Measurements from ENCODE around the gene IGFBP3. TPM values are rescaled to one million over a fixed set of nuclear protein-coding genes. Genes with fewer than 3 reads are reported as not detected.
"Not testable (repeated sequence)": the region's sequence is repeated elsewhere in the genome, so short reads cannot be mapped to it uniquely, and the experiment has no call there.

The IGFBP3 gene
- polyA plus RNA-seq (2012; ENCODE audit: missing spikeins) = 0.28 TPM

- no peak for FAIRE-seq
- no peak for TF ChIP-seq TAF1 (IDR thresholded peaks at IDR 0.05; ENCODE audit: borderline replicate concordance, low read depth, low read length)
- no peak for DNase-seq (ENCODE audit: insufficient read length)
Observed at GRCh38 chr7:45920502-45921380, at the start of gene IGFBP3. Gene IGFBP3 (minus strand): TSS chr7:45921272. CDS start chr7:45921140, 132 bp downstream.

- no peak for FAIRE-seq
- TF ChIP-seq POLR2A (IDR thresholded peaks at IDR 0.05; ENCODE audit: low read depth, low read length) = no peak
- no peak for TF ChIP-seq TAF1 (IDR thresholded peaks at IDR 0.05; ENCODE audit: borderline replicate concordance, low read depth, low read length)
- TF ChIP-seq POLR2AphosphoS5 (IDR thresholded peaks at IDR 0.05; ENCODE audit: low read depth, low read length) = no peak
- no peak for DNase-seq (ENCODE audit: insufficient read length)
Observed at GRCh38 chr7:45970454-45970853, 49.4 kb upstream of the IGFBP3 start.

GRCh38 chr7:45969940-45970339 is 48.9 kb upstream of the IGFBP3 start:
- DNase-seq (ENCODE audit: insufficient read length) (no peak), FAIRE-seq (no peak)
- no peak for TF ChIP-seq POLR2AphosphoS5 (IDR thresholded peaks at IDR 0.05; ENCODE audit: low read depth, low read length)
- no peak for TF ChIP-seq TAF1 (IDR thresholded peaks at IDR 0.05; ENCODE audit: borderline replicate concordance, low read depth, low read length)
- TF ChIP-seq POLR2A (IDR thresholded peaks at IDR 0.05; ENCODE audit: low read depth, low read length) = no peak

- TF ChIP-seq TAF1 (IDR thresholded peaks at IDR 0.05; ENCODE audit: borderline replicate concordance, low read depth, low read length) = no peak
- TF ChIP-seq POLR2A (IDR thresholded peaks at IDR 0.05; ENCODE audit: low read depth, low read length) = no peak
- TF ChIP-seq POLR2AphosphoS5 (IDR thresholded peaks at IDR 0.05; ENCODE audit: low read depth, low read length) = no peak
- DNase-seq (ENCODE audit: insufficient read length) = no peak
- no peak for FAIRE-seq
Observed at GRCh38 chr7:45968856-45969541, 47.9 kb upstream of the IGFBP3 start.

GRCh38 chr7:45968312-45968711 is 47.2 kb upstream of the IGFBP3 start:
- no peak for TF ChIP-seq POLR2A (IDR thresholded peaks at IDR 0.05; ENCODE audit: low read depth, low read length)
- no peak for TF ChIP-seq POLR2AphosphoS5 (IDR thresholded peaks at IDR 0.05; ENCODE audit: low read depth, low read length)
- TF ChIP-seq TAF1 (IDR thresholded peaks at IDR 0.05; ENCODE audit: borderline replicate concordance, low read depth, low read length) = no peak
- FAIRE-seq = no peak
- DNase-seq (ENCODE audit: insufficient read length) = no peak

GRCh38 chr7:45967591-45968157 is 46.6 kb upstream of the IGFBP3 start:
- TF ChIP-seq POLR2AphosphoS5 (IDR thresholded peaks at IDR 0.05; ENCODE audit: low read depth, low read length) (no peak), TAF1 (IDR thresholded peaks at IDR 0.05; ENCODE audit: borderline replicate concordance, low read depth, low read length) (no peak), POLR2A (IDR thresholded peaks at IDR 0.05; ENCODE audit: low read depth, low read length) (no peak)
- no peak for FAIRE-seq

GRCh38 chr7:45962861-45963260 is 41.8 kb upstream of the IGFBP3 start:
- FAIRE-seq = no peak

More at GRCh38 chr7:45967591-45968157, 46.6 kb upstream of the IGFBP3 start:
- no peak for DNase-seq (ENCODE audit: insufficient read length)

GRCh38 chr7:45957721-45958120 is 36.6 kb upstream of the IGFBP3 start:
- DNase-seq (ENCODE audit: insufficient read length) (no peak), FAIRE-seq (no peak)
- TF ChIP-seq POLR2AphosphoS5 (IDR thresholded peaks at IDR 0.05; ENCODE audit: low read depth, low read length) (no peak), TAF1 (IDR thresholded peaks at IDR 0.05; ENCODE audit: borderline replicate concordance, low read depth, low read length) (no peak)

More at GRCh38 chr7:45962861-45963260, 41.8 kb upstream of the IGFBP3 start:
- TF ChIP-seq TAF1 (IDR thresholded peaks at IDR 0.05; ENCODE audit: borderline replicate concordance, low read depth, low read length) = no peak
- no peak for TF ChIP-seq POLR2AphosphoS5 (IDR thresholded peaks at IDR 0.05; ENCODE audit: low read depth, low read length)
- no peak for TF ChIP-seq POLR2A (IDR thresholded peaks at IDR 0.05; ENCODE audit: low read depth, low read length)
- DNase-seq (ENCODE audit: insufficient read length) = no peak

GRCh38 chr7:45955286-45955685 is 34.2 kb upstream of the IGFBP3 start:
- DNase-seq (ENCODE audit: insufficient read length) = no peak
- TF ChIP-seq POLR2AphosphoS5 (IDR thresholded peaks at IDR 0.05; ENCODE audit: low read depth, low read length) (no peak), TAF1 (IDR thresholded peaks at IDR 0.05; ENCODE audit: borderline replicate concordance, low read depth, low read length) (no peak), POLR2A (IDR thresholded peaks at IDR 0.05; ENCODE audit: low read depth, low read length) (no peak)
- no peak for FAIRE-seq

GRCh38 chr7:45953055-45953454 is 32.0 kb upstream of the IGFBP3 start:
- not testable (repeated sequence) for FAIRE-seq; DNase-seq (ENCODE audit: insufficient read length)

GRCh38 chr7:45944058-45944457 is 23.0 kb upstream of the IGFBP3 start:
- DNase-seq (ENCODE audit: insufficient read length) (no peak), FAIRE-seq (no peak)
- TF ChIP-seq TAF1 (IDR thresholded peaks at IDR 0.05; ENCODE audit: borderline replicate concordance, low read depth, low read length) (no peak), POLR2A (IDR thresholded peaks at IDR 0.05; ENCODE audit: low read depth, low read length) (no peak), POLR2AphosphoS5 (IDR thresholded peaks at IDR 0.05; ENCODE audit: low read depth, low read length) (no peak)

GRCh38 chr7:45940939-45941338 is 19.9 kb upstream of the IGFBP3 start:
- no peak for TF ChIP-seq POLR2A (IDR thresholded peaks at IDR 0.05; ENCODE audit: low read depth, low read length)
- no peak for TF ChIP-seq POLR2AphosphoS5 (IDR thresholded peaks at IDR 0.05; ENCODE audit: low read depth, low read length)
- no peak for TF ChIP-seq TAF1 (IDR thresholded peaks at IDR 0.05; ENCODE audit: borderline replicate concordance, low read depth, low read length)
- FAIRE-seq = no peak
- DNase-seq (ENCODE audit: insufficient read length) = no peak

- DNase-seq (ENCODE audit: insufficient read length); FAIRE-seq: not testable (repeated sequence)
Observed at GRCh38 chr7:45940237-45940781, 19.2 kb upstream of the IGFBP3 start.
